H1 (cell line): ENCODE results near the gene USP53. TPM values are rescaled to one million over a fixed set of nuclear protein-coding genes. Genes with fewer than 3 reads are reported as not detected.

ENCODE experiments used
- CTCF ChIA-PET: fragments of 300-600 bp; sonication (Branson Sonifier 250); formaldehyde crosslinking; loops from one replicate; lab custom pipeline; 2021; ENCODE audit not compliant: partially characterized antibody; lab: Charles Lee
- POLR2A ChIA-PET: fragments of 300-600 bp; sonication (Branson Sonifier 250); formaldehyde crosslinking; loops from one replicate; lab custom pipeline; 2021; ENCODE audit warnings: inconsistent platforms; ENCODE audit not compliant: partially characterized antibody; lab: Charles Lee
- DNase-seq, 2 experiments: peaks; one replicate each; pipeline versions ENCODE4 v3.0.0 to v3.0.0-alpha.2; 2010 to 2022; ENCODE audit warnings: low spot score in 2 of 2, low read depth in 1 of 2, mixed read lengths in 1 of 2
- FAIRE-seq: peaks from 2 replicates; lab custom pipeline; 2011; peaks lifted over from hg19 to GRCh38; lab: Jason Lieb, UNC
- H2AFZ ChIP-seq: 2 replicates; pipeline ENCODE4 v1.8.1; 2012; ENCODE audit warnings: low read length, inconsistent platforms
- H2AK5ac ChIP-seq: 2 replicates; pipeline ENCODE4 v1.6.1; 2013; ENCODE audit warnings: low read depth, low read length
- H2BK120ac ChIP-seq: replicated peaks from 2 replicates; pipeline ENCODE3; 2013; ENCODE audit warnings: low read depth, low read length, inconsistent platforms
- H2BK12ac ChIP-seq: 2 replicates; pipeline ENCODE4 v1.6.1; 2013; ENCODE audit warnings: low read depth, low read length
- H2BK15ac ChIP-seq: 2 replicates; pipeline ENCODE4 v1.6.1; 2013; ENCODE audit warnings: low read length
- H2BK20ac ChIP-seq: 2 replicates; pipeline ENCODE4 v1.6.1; 2013; ENCODE audit warnings: low read length
- H2BK5ac ChIP-seq: 2 replicates; pipeline ENCODE4 v1.6.1; 2013; ENCODE audit warnings: low read depth, low read length
- H3K14ac ChIP-seq: 2 replicates; pipeline ENCODE4 v1.6.1; 2013; ENCODE audit warnings: inconsistent platforms; ENCODE audit not compliant: insufficient read length
- H3K18ac ChIP-seq: 2 replicates; pipeline ENCODE4 v1.6.1; 2013; ENCODE audit warnings: low read length; ENCODE audit errors: extremely low read depth
- H3K23ac ChIP-seq: 2 replicates; pipeline ENCODE4 v1.6.1; 2013; ENCODE audit warnings: inconsistent platforms; ENCODE audit not compliant: insufficient read length
- H3K23me2 ChIP-seq: 2 replicates; pipeline ENCODE4 v1.6.1; 2013; ENCODE audit warnings: low read depth, low read length
- H3K27ac ChIP-seq: 2 replicates; pipeline ENCODE4 v1.6.1; 2011; ENCODE audit warnings: low read depth, low read length, inconsistent platforms
- H3K27me3 ChIP-seq, 4 experiments: replicated peaks in 1 of 4; 1 replicate in 1 of 4; 2 replicates in 3 of 4; pipeline versions ENCODE4 v1.6.1 to v1.8.1; 2011 to 2013; ENCODE audit warnings: low read length in 3 of 4, mild to moderate bottlenecking in 3 of 4, inconsistent platforms in 2 of 4, mixed read lengths in 2 of 4, moderate library complexity in 1 of 4; ENCODE audit not compliant: control insufficient read depth in 3 of 4, insufficient read depth in 3 of 4; ENCODE audit errors: extremely low read depth in 1 of 4
- H3K36me3 ChIP-seq, 4 experiments: 2 replicates each; pipeline versions ENCODE4 v1.6.1 to v1.8.1; 2011 to 2013; ENCODE audit warnings: mild to moderate bottlenecking in 4 of 4, low read length in 3 of 4, moderate library complexity in 2 of 4, control low read depth in 1 of 4, inconsistent platforms in 1 of 4; ENCODE audit not compliant: insufficient read depth in 4 of 4, control insufficient read depth in 2 of 4
- H3K4ac ChIP-seq: replicated peaks from 2 replicates; pipeline ENCODE3; 2013; ENCODE audit warnings: low read length, low read depth, mixed read lengths, inconsistent platforms; ENCODE audit not compliant: insufficient read length
- H3K4me1 ChIP-seq, 4 experiments: replicated peaks in 1 of 4; 1 replicate in 1 of 4; 2 replicates in 3 of 4; pipeline versions ENCODE4 v1.6.1 to v1.8.1; 2011 to 2013; ENCODE audit warnings: low read length in 3 of 4, inconsistent platforms in 2 of 4, mixed read lengths in 1 of 4; ENCODE audit not compliant: insufficient read depth in 4 of 4, control insufficient read depth in 3 of 4
- H3K4me2 ChIP-seq, 2 experiments: 2 replicates each; pipeline versions ENCODE4 v1.6.1 to v1.8.1; 2011 to 2013; ENCODE audit warnings: low read depth in 2 of 2, low read length in 2 of 2, control low read depth in 1 of 2, inconsistent platforms in 1 of 2, mild to moderate bottlenecking in 1 of 2; ENCODE audit not compliant: insufficient read depth in 1 of 2
- H3K4me3 ChIP-seq, 4 experiments: fragments of 200-600, 300-600 bp in 1 of 4; sonication (generic), shearing (Covaris generic), sonication (Bioruptor Twin) in 1 of 4; 2 replicates each; pipeline versions ENCODE4 v1.5.1 to v1.8.1; 2011 to 2016; ENCODE audit warnings: low read length in 4 of 4, low read depth in 3 of 4, control low read depth in 2 of 4, inconsistent platforms in 2 of 4, mild to moderate bottlenecking in 2 of 4, mixed read lengths in 1 of 4, moderate library complexity in 1 of 4; ENCODE audit not compliant: insufficient read depth in 2 of 4; ENCODE audit errors: extremely low read depth in 1 of 4
- H3K56ac ChIP-seq: replicated peaks from 2 replicates; pipeline ENCODE3; 2013; ENCODE audit warnings: low read depth, mild to moderate bottlenecking, mixed read lengths, low read length, inconsistent platforms; ENCODE audit not compliant: insufficient read length
- H3K79me1 ChIP-seq: 2 replicates; pipeline ENCODE4 v1.6.1; 2013; ENCODE audit warnings: low read depth, low read length, control low read depth
- H3K79me2 ChIP-seq, 2 experiments: 2 replicates each; pipeline versions ENCODE4 v1.6.1 to v1.8.1; 2012 to 2013; ENCODE audit warnings: low read length in 2 of 2, mild to moderate bottlenecking in 2 of 2, inconsistent platforms in 1 of 2; ENCODE audit not compliant: insufficient read depth in 2 of 2, control insufficient read depth in 1 of 2
- H3K9ac ChIP-seq, 4 experiments: replicated peaks in 1 of 4; 1 replicate in 1 of 4; 2 replicates in 3 of 4; pipeline versions ENCODE4 v1.6.1 to v1.8.1; 2011 to 2013; ENCODE audit warnings: low read depth in 3 of 4, low read length in 3 of 4, control low read depth in 2 of 4, mild to moderate bottlenecking in 2 of 4, moderate library complexity in 2 of 4, inconsistent platforms in 1 of 4; ENCODE audit errors: extremely low read depth in 1 of 4
- H3K9me3 ChIP-seq, 2 experiments: 2 replicates each; pipeline versions ENCODE4 v1.6.1 to v1.8.1; 2012 to 2013; ENCODE audit warnings: mild to moderate bottlenecking in 2 of 2, moderate library complexity in 2 of 2, control low read depth in 1 of 2, inconsistent platforms in 1 of 2, low read depth in 1 of 2, low read length in 1 of 2, mixed read lengths in 1 of 2; ENCODE audit not compliant: insufficient read depth in 2 of 2
- H4K20me1 ChIP-seq, 2 experiments: replicated peaks in 1 of 2; 2 replicates each; pipeline versions ENCODE3 to v1.8.1; 2011 to 2013; ENCODE audit warnings: inconsistent platforms in 2 of 2, low read length in 2 of 2, mild to moderate bottlenecking in 1 of 2; ENCODE audit not compliant: insufficient read depth in 2 of 2, control insufficient read depth in 1 of 2
- H4K5ac ChIP-seq: 2 replicates; pipeline ENCODE4 v1.6.1; 2013; ENCODE audit warnings: low read length, low read depth, mixed read lengths, inconsistent platforms; ENCODE audit not compliant: insufficient read length
- H4K8ac ChIP-seq: 2 replicates; pipeline ENCODE4 v1.8.0; 2013; ENCODE audit warnings: mild to moderate bottlenecking, moderate library complexity, low read length, inconsistent platforms; ENCODE audit not compliant: insufficient read depth; ENCODE audit errors: extremely low read depth
- H4K91ac ChIP-seq: replicated peaks from 2 replicates; pipeline ENCODE3; 2013; ENCODE audit warnings: low read length, mixed read lengths, inconsistent platforms; ENCODE audit not compliant: insufficient read length
- CBX8 ChIP-seq: fragments of 300-800, 300-1000 bp; sonication (generic); IDR thresholded peaks from 2 replicates; pipeline ENCODE4 v1.7.1; 2016; ENCODE audit warnings: low read depth, low read length, borderline replicate concordance
- CEBPB ChIP-seq: IDR thresholded peaks from 2 replicates; pipeline ENCODE4 v1.6.1; 2012; ENCODE audit warnings: low read depth, low read length
- CHD2 ChIP-seq: IDR thresholded peaks from 2 replicates; pipeline ENCODE4 v1.6.1; 2012; ENCODE audit warnings: low read length, improper control_type of control experiment
- E2F6 ChIP-seq: IDR thresholded peaks from 2 replicates; pipeline ENCODE4 v1.6.1; 2012; ENCODE audit warnings: inconsistent platforms
- GABPA ChIP-seq: IDR thresholded peaks from 2 replicates; pipeline ENCODE4 v1.6.1; 2011; ENCODE audit warnings: mild to moderate bottlenecking, low read length, moderate library complexity, borderline replicate concordance; ENCODE audit not compliant: insufficient read depth
- HDAC6 ChIP-seq: IDR thresholded peaks from one replicate; pipeline ENCODE4 v1.7.1; 2012; ENCODE audit warnings: low read depth, mild to moderate bottlenecking, inconsistent platforms, low read length, moderate library complexity
- KDM4A ChIP-seq: IDR thresholded peaks from one replicate; pipeline ENCODE4 v1.7.1; 2012; ENCODE audit warnings: low read depth, mild to moderate bottlenecking, moderate library complexity, low read length, inconsistent platforms; ENCODE audit not compliant: severe bottlenecking
- NRF1 ChIP-seq: IDR thresholded peaks from 2 replicates; pipeline ENCODE4 v1.6.1; 2011; ENCODE audit warnings: mild to moderate bottlenecking, low read depth, low read length, improper control_type of control experiment
- POLR2AphosphoS5 ChIP-seq: IDR thresholded peaks from 2 replicates; pipeline ENCODE4 v1.6.1; 2011; ENCODE audit warnings: low read depth, low read length
- RXRA ChIP-seq: IDR thresholded peaks from 2 replicates; pipeline ENCODE4 v1.6.1; 2011; ENCODE audit warnings: low read depth, mild to moderate bottlenecking, low read length, moderate library complexity; ENCODE audit not compliant: insufficient read depth
- SIX5 ChIP-seq: IDR thresholded peaks from 2 replicates; pipeline ENCODE4 v1.6.1; 2011; ENCODE audit warnings: mild to moderate bottlenecking, low read depth, low read length
- SP1 ChIP-seq: IDR thresholded peaks from 2 replicates; pipeline ENCODE4 v1.6.1; 2011; ENCODE audit warnings: low read depth, low read length
- SRF ChIP-seq: IDR thresholded peaks from 2 replicates; pipeline ENCODE4 v1.6.1; 2011; ENCODE audit warnings: mild to moderate bottlenecking, low read depth, low read length, moderate library complexity
- TAF1 ChIP-seq: IDR thresholded peaks from 2 replicates; pipeline ENCODE4 v1.6.1; 2011; ENCODE audit warnings: mild to moderate bottlenecking, low read depth, low read length
- TEAD4 ChIP-seq: IDR thresholded peaks from 2 replicates; pipeline ENCODE4 v1.6.1; 2012; ENCODE audit warnings: low read depth, low read length, inconsistent platforms, mixed read lengths
- WGBS, 2 experiments: shearing (Covaris generic) in 1 of 2; methylation state at CpG; one replicate each; pipeline versions ENCODE4 v1.1.6 to v1.1.7; 2013 to 2015; ENCODE audit warnings: low lambda C conversion rate in 2 of 2, mixed read lengths in 2 of 2, inconsistent platforms in 1 of 2, low coverage in 1 of 2, missing lambda C conversion rate in 1 of 2; ENCODE audit not compliant: insufficient replicate concordance in 2 of 2, insufficient coverage in 1 of 2, insufficient read length in 1 of 2; ENCODE audit errors: extremely low coverage in 1 of 2, missing lambda C conversion rate in 1 of 2; 5-methylcytosine and 5-hydroxymethylcytosine counted together
- polyA plus RNA-seq, 7 experiments: library from polyadenylated mRNA; depleted of rRNA in 3 of 7; stranded (reverse) in 5 of 7; unstranded in 2 of 7; fragments of >200 nt in 5 of 7; fragments of 200-250 nt in 2 of 7; gene quantifications; 1 replicate in 5 of 7; 2 replicates in 1 of 7; 4 replicates in 1 of 7; pipeline versions ENCODE4 v1.2.1 to v1.2.3, GENCODE V29; 2011 to 2013; ENCODE audit warnings: missing spikeins in 2 of 7, mixed read lengths in 2 of 7
- total RNA-seq: library from RNA; stranded (reverse); fragmentation: NEBNext Ultra II Directional; extraction: Animal tissue kit (Norgen Biotek cat#: 25700); gene quantifications from 2 replicates; pipeline ENCODE4 v1.2.1, GENCODE V29; 2021

The USP53 gene
- total and polyA plus RNA-seq, 2 of the 8 experiments (the other 6 are each of a cell fraction or from before 2014, with no cell fraction given), result 2.9 to 14.9 TPM

- Histone ChIP-seq H2AFZ (no peak overlapping the region), H4K91ac (no peak overlapping the region), H3K4me2 (peak overlapping the region; percentile 58 to 75; a peak in 1 of 4 replicates), H3K9me3 (no peaks in the 10 kb centered on the region), H3K14ac (no peak overlapping the region), H3K23me2 (peaks cover 6% of the 10 kb centered on the region), H2BK120ac (no peak overlapping the region), H3K36me3 (no peaks in the 10 kb centered on the region), H2BK20ac (no peak overlapping the region), H3K4me1 (peaks cover 0 to 2% (median 0%) of the 10 kb centered on the region in 4 experiments; a peak in 2 of 7 replicates), H3K4me3 (peak overlapping the region in 1 of 4 experiments; percentile 80; a peak in 1 of 8 replicates), H4K5ac (no peak overlapping the region), H4K20me1 (no peaks in the 10 kb centered on the region), H3K27me3 (no peaks in the 10 kb centered on the region), H3K18ac (no peak overlapping the region), H2BK12ac (0 out of 2 replicates have a peak overlapping the region, but pooled peaks have one; percentile 55), H3K79me2 (peaks cover 0 to 21% of the 10 kb centered on the region in 2 experiments; a peak in 2 of 4 replicates), H3K4ac (no peak overlapping the region), H3K9ac (no peak overlapping the region; a peak in 1 of 7 replicates), H2BK5ac (no peak overlapping the region), H3K56ac (no peak overlapping the region), H2BK15ac (no peak overlapping the region), H3K23ac (no peak overlapping the region), H4K8ac (no peak overlapping the region), H2AK5ac (no peak overlapping the region), H3K79me1 (no peaks in the 10 kb centered on the region), H3K27ac (no peak overlapping the region)
- ChIA-PET CTCF (no interaction called here), POLR2A (interaction anchor here (1.6 kb wide), 1 partner anchor 73 kb away, joined by 4 read pairs; no protein-coding TSS in a partner anchor)
- no peak for FAIRE-seq
- WGBS, 2 experiments, result 88% methylated on average over 4 of the region's 4 CpGs; no CpG with 5 or more reads in 1 of the 2 experiments
- no peak for DNase-seq
- TF ChIP-seq KDM4A, result no peak
- TF ChIP-seq GABPA, result no peak
- no peak for TF ChIP-seq NRF1
- no peak for TF ChIP-seq TEAD4
- TF ChIP-seq TAF1, result no peak
- no peak for TF ChIP-seq CEBPB
- no peak for TF ChIP-seq SP1
- TF ChIP-seq RXRA, result no peak
- no peak for TF ChIP-seq SRF
- TF ChIP-seq POLR2AphosphoS5, result no peak
- no peak for TF ChIP-seq CBX8
- TF ChIP-seq CHD2, result no peak
- TF ChIP-seq HDAC6, result no peak
- no peak for TF ChIP-seq SIX5
- no peak for TF ChIP-seq E2F6
Measured at GRCh38 chr4:119210775-119211174, 1.7 kb upstream of the USP53 start.
